ENCODE data around the gene ITPKA.

DNA sequence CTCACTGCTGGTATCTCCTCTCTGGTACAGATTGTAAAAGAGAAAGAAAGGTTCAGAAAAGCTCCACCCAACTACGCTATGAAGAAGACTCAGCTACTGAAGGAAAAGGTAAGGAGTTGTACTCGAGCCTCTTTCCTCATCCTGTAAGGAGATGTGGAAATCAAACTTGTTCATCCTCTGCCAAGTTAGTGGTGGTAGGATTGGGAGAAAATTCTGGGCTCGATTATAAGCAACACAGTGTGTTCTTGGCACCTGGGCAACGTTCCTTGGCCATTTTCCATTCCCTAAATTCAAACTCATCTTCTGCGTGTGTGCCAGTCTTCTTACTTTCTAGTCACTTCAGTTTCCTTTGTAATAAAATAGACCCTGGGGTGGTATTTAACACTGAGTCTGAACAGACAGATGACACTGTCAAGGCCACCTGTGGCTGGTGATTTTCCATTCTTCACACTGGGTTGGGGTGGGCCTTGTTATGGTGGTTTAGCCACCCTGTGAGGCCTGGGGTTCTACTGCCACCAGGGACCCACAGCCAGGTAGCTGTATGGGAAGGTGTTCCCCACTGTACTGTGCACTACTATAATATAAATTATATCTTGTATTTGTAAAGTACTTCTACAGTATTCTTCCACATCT is 17.1 kb upstream of the ITPKA start:
- TF ChIP-seq, protein P1, sequence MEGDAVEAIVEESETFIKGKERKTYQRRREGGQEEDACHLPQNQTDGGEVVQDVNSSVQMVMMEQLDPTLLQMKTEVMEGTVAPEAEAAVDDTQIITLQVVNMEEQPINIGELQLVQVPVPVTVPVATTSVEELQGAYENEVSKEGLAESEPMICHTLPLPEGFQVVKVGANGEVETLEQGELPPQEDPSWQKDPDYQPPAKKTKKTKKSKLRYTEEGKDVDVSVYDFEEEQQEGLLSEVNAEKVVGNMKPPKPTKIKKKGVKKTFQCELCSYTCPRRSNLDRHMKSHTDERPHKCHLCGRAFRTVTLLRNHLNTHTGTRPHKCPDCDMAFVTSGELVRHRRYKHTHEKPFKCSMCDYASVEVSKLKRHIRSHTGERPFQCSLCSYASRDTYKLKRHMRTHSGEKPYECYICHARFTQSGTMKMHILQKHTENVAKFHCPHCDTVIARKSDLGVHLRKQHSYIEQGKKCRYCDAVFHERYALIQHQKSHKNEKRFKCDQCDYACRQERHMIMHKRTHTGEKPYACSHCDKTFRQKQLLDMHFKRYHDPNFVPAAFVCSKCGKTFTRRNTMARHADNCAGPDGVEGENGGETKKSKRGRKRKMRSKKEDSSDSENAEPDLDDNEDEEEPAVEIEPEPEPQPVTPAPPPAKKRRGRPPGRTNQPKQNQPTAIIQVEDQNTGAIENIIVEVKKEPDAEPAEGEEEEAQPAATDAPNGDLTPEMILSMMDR (IDR thresholded peaks at IDR 0.05; ENCODE audit: low read length): no peak
- no peak for TF ChIP-seq EZH2 (IDR thresholded peaks at IDR 0.05; ENCODE audit: borderline replicate concordance, low read length)

All from OCI-LY1 (cell line).